ENCODE results near the gene DOCK1.

DOCK1 gene

DNA sequence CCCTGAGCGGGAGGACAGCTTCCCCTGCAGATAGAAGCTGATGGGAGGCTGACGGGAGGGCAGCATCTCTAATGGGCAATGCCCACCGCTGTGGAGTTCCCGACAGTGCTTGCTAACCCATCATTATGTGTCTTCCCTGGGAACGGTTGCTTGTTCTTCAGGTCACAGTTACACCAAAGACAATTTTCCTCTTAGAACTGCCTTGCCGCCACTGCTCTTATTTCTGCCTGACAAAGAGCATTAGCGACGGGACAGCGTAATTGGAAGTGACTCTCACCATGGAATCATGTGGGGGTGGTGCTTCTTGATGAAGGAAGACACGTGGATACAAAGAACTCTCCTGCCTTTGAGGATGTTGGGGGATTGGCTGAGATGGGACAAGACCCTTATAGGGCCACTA, 562.6 kb downstream of the DOCK1 start:
- no peak for DNase-seq (ENCODE audit: low read depth)

DNA sequence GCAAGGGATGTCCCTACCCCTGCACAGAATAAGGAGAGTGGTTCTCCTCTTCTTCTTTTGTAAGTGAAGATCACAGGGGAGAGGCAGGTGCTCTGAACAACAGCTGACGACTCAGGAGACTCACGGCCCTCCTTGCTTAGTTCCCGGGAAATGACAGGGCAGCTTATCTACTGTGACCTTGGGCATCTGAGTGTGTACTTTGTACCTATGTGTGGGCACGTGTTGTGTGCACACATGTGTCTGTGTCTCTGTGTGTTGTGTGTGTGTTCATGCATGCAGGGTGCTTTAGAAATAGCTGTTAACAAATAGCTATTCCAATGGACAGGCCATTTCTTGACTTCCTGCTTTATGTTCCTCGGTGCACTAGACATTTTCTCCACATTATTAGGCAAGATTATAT, 563.4 kb downstream of the DOCK1 start:
- DNase-seq (ENCODE audit: low read depth), result no peak

DNA sequence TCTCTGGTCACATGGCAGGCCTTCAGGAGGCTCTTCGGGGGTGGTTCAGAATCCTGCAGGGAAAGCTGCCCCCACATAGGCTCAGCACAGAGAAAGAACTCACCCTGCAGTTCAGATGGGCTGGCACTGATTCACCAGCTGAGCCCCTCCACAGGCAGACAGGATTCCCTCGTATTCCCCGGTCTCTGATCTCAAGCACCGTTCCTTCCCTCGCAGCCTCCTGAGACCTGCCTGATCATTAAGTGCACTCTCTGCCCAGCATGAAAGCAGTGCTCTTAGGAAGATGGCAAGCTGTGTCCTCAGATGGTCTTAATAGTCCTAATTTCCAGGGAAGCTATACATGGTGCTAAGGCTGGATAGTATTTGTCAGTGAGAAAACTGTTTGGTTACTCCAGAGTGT, 565.7 kb downstream of the DOCK1 start:
- DNase-seq (ENCODE audit: low read depth), result no peak

DNA sequence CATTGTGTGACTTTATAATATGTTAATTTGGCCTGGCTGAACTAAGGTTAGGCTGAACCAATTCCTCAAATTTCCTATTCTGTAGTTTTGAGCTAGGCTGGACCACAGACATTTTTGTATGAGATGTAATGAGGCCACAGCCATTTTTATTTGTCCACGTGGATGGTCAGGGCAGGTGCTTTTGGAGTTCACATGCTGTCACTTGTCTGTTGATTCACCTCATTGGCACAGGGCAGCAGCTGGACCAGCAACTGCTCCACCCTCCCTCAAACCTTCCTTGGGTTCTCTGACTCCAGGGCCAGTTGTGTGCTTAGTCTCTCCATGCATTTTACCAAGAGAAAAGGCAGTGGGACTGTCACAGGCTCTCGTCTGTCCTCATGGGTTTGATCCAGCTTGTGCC, 567.7 kb downstream of the DOCK1 start:
- DNase-seq (ENCODE audit: low read depth), result no peak

DNA sequence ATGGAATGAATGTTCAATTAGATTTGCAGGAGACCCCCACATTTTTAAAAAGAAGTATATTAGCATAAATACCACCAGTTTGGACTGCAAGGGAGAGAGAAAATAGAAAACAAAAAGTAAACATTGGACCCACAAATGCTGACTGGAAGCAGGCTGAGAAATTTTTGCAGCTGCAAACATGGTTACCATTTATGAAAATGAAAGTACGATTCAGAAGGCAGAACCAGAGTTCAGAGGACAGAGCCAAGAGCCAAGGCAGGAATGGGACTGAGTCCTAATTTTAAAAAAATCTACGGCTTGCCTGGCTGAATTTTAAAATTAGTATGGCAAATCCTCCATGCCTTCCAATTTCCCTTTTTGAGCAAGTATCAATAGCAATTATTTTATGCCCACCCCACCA, 569.3 kb downstream of the DOCK1 start:
- no peak for DNase-seq (ENCODE audit: low read depth)

DNA sequence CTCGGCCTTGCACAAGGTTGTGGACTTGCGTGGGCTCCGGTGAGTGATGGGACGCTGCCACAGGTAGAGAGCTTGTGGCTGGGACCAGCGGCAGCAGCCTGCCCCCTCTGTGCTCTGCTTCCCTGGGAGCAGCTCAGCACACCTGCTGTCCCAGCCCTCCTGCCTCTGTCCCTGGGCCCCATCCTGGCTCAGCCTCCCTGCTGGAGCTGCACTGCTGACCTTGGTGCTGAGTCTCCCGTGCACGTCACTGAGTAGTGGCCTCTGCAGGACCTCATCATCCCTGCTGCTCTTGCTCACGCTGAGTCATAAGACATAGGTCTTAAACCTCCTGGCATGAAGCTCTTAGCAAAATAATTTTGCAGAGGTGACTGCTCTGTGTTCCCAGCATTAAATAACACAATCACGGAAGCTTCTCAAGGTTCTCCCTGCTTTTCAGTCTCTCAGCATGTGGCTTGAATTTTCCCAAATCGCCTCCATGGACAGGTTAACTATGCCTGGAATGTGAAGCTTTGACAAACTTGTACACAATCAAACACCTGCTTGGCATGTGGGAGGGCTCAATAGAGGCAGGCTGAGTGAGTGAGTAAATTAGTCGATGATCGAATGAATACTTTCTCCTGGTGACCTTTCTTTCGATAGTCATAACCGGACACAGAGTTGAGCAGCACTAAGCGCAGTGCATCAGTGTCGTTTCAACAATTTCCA, 580.1 kb downstream of the DOCK1 start:
- DNase-seq (ENCODE audit: low read depth), result no peak

DNA sequence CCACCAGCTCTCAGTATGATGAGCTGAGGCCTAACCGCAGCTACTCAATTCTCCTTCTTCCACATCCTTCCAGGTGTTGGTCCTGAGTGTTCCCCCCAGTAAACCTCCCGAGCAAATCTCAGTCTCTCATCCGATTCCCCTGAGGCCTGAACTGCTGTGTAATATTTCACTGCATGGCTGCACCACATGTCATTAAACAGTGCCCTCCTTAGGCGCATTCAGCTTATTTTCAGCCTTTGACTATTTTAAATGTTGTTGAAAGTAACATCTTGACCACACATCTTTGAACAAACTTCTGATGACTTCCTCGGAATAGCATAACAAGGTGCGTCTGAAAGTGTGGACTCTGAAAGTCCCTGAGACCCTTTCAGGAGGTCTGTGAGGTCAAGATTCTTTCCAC, 581.1 kb downstream of the DOCK1 start:
- DNase-seq (ENCODE audit: low read depth), result no peak

DNA sequence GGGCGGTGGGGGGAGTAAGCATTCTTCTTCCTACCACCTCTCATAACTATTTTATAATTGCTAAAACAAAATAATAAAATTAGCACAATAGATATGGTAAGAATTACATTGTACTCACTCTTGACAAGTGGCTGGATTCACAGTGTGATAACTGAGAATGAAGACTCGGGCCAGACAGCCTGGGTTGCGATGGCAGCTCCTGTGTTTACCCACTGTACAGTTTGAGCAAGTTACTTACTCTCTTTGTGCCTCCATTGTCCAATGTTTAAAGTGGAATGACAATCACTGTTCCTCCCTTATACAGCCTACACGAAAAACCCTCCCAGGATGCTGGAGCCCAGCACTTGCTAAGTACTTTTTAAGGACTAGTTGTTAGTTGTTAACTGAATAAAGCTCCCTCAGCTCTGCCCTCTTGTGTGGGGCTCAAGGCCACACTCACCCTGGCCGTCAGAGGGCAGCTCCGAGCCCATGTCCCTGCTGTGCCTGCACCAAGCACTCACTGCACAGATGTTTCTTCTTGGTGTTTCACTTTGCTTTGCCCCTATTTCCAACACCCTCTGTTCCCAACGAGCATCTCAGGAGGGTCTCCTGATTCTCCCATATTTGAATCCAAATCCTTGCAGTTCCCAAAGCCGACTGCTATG, 587.5 kb downstream of the DOCK1 start:
- DNase-seq (ENCODE audit: low read depth), result no peak

DNA sequence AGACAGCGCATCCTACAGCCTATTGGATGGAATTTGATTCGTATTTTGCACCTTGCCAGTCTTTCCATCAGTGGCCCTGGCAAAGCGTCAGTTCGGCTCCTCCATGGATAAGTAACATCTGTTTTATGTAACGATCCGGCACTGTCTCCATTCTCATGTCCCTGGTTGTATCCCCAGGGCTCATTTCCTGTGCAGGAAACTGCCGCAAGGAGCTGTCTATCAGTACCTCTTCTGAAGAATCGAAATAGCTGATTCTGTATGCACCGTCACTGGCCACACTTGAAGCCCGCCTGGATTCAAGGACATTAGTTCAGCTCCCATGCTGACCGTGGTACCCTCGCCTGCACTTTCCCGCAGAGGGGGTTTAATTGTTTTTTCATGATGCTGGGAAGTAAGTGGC, 590.8 kb downstream of the DOCK1 start:
- no peak for DNase-seq (ENCODE audit: low read depth)

DNA sequence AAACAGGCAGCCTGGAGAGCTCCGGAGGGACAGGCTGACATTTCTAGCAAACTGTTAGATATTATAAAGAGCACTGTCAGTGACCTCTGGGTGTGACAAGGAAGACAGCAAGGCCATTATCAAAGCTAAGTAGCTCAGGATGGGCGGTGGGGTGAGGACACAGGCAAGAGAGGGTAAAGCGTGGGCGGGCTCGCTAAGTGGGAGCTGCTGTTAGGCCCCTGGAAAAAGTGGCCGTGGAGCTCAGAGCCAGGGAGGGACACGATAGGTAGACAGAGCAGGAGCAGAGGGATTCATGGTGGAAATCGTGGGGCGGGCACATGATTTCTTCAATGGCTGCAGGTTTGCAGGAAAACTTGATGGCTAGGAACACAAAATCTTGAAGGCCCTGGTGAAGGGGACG, 592.5 kb downstream of the DOCK1 start:
- DNase-seq (ENCODE audit: low read depth), result no peak

DNA sequence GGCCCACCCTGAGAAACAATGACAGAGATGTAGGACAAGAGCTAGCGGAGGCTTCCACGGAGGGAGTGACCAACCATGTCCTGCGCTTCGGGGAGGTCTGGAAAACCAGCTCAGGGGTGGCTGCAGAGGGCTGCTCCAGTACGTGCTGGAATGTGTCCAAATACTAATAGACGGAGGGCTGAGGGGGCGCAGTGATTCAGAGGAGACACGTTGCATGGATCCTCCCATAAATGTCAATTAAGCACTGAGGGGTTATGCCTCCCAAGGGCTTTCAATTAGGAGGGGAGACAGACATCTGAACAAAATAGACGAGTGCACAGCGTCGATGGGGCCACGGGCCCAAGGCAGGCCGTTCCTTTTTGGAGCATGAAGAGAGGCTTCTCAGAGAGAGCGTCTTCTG, 592.9 kb downstream of the DOCK1 start:
- DNase-seq (ENCODE audit: low read depth), result no peak

DNA sequence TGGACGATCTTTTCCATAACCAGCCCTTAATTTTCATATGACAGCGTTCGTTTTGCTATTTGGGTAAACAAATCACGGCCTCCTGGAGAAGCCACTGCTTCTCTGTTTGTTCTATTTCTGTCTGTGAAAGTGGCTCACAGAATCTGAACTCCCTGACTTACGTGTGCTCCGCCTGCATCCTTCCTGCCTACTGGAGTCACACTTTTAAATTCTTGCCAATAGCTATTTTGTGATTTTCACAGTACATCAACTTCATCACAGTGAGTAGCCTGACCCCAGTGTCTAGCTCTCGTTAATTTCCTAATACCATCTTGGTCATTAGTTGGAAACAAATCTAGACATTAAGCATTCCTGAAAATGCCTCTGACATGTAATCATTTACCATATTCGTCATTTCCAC, 594.9 kb downstream of the DOCK1 start:
- DNase-seq (ENCODE audit: low read depth), result no peak
